ENCODE measurements around the gene RAB3C.

DNA sequence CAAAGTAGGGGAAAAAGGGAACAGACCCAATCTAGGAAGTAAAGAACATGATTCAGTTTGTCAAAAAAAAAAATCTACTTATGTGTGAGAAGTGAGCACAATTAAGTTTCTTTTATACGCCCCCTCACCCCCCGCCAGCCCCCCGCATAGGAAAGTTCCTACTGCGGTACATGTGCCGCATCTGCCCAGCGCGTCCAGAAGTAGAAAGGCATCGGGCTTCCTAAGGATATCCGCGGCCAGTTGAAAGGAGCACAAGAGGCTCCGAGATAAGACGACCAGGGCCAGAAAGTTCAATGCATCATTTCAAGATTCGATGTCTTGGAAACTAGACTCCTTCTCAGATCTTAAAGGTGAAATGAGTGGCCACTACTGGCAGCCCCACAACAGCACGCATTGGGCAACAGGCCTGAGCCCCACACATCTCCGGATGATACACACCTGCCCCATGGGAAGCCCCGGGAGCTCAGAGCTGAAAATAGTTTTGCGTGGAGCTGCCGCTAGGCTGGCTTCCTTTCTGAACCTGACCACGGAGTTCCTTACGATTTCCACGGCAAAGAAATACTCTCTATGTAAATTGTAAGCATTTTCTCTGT, 203.9 kb downstream of the RAB3C start:
- TF ChIP-seq POLR2A (IDR thresholded peaks at IDR 0.05), result no peak
- TF ChIP-seq, protein P1, sequence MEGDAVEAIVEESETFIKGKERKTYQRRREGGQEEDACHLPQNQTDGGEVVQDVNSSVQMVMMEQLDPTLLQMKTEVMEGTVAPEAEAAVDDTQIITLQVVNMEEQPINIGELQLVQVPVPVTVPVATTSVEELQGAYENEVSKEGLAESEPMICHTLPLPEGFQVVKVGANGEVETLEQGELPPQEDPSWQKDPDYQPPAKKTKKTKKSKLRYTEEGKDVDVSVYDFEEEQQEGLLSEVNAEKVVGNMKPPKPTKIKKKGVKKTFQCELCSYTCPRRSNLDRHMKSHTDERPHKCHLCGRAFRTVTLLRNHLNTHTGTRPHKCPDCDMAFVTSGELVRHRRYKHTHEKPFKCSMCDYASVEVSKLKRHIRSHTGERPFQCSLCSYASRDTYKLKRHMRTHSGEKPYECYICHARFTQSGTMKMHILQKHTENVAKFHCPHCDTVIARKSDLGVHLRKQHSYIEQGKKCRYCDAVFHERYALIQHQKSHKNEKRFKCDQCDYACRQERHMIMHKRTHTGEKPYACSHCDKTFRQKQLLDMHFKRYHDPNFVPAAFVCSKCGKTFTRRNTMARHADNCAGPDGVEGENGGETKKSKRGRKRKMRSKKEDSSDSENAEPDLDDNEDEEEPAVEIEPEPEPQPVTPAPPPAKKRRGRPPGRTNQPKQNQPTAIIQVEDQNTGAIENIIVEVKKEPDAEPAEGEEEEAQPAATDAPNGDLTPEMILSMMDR (IDR thresholded peaks at IDR 0.05), result no peak

All from right lobe of liver (tissue), 4 donors.